GM15510 (cell line): Measurements from ENCODE around the gene PGM1.

Source experiments
- POLR2A ChIP-seq: IDR thresholded peaks from 3 replicates; pipeline ENCODE4 v1.6.1; 2011; ENCODE audit warnings: borderline replicate concordance; ENCODE audit not compliant: insufficient read length; ENCODE audit errors: extremely low read depth

The PGM1 gene

GRCh38 chr1:63690966-63691700 is 97.9 kb downstream of the PGM1 start:
- TF ChIP-seq POLR2A, result no peak

DNA sequence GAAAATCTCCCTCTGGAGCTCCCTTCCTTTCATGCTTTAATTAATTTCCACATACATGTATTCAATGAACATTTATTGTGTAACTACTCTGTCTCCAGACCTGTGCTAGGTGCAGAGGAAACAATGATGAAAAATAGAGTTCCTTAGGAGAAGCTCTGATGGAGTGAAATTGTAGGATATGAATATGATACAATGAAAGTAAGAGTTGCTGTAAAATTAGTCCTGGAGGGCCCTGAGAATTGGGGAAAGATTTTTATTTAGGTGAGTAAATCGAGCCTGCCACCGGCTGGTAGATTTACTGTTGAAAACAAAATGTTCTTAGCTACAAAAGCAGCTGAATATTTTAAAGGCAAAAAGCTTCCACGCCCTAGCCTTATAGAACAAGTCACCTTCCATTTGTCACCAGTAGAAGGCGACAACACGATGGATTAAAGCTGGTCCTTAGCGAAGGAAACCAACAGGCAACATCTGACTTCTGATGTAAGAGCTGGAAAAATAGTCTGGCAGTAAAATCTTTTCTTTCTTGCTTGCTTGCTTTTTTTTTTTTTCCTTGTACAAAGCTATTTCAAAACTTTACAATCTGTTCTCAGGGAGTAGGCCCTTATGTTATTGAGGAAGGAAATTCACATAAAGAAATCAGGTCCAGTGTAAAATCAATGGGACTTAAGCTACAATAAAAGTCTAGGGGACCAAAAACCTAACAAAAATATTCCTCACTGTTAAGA is 98.7 kb downstream of the PGM1 start:
- no peak for TF ChIP-seq POLR2A

DNA sequence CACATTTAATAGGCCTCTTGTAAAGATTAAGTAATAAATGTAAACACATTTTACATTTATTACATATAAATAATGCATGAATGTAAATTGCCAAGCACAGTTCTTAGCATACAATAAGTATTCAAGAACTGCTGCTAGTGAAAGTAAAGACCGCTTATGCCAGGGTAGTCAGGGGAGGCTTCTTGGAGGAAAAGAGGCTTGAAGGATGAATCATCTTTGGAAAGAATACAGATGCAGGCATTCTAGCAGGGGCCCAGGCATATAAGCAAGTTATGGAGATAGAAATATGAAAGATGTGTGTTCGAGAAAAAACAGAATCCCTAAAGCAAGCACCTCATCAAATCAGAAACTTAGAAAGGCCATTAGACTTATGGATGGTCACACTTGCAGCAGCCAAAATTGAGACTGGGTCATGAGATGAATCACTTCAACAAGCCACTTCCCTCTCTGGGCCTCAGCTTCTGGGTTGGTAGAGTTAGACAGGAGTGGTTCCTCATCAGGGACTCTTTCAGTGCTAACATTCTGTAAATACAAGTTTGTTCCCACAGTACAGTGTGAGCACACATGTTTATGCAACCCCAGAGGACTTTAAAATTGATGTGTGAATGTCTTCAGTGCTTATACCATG is 100.8 kb downstream of the PGM1 start:
- no peak for TF ChIP-seq POLR2A

DNA sequence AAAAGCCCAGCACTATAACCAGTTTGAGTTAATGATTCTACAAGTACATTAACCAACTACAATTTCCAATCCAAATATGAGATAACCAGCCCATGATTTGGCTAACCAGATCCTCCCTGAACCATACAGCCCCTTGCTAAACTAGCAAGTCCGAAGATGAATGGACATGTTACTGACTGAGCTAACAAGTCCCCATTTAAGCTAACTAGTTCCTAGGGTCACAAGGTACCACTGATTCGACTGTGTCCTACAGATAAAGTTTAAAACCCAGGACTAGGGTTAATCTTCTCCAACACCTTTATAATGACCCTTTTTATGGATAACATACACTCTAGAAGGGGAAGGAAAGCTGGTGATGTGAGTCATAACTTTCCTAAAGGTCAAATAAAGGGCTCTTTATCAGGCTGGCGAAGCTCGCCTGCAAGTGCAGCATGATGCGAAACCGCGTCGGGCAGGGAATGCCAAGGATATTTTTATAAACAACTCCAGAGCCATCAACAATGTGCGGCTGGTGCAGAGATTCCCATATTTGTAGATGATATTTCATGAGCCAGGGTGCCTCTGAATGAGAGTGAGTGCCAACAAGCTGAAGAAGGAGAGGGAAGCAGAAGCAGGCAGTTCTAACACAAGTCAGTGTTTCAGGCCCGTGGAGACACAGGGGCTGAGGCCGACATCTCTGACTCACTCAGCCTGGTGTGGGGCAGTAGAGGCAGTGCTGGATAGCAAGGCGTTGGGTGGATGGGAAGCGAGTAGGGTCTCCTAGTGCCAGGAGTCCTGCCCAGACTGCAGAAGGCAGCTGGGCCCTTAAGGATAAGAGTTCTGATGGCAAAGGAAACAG is 105.0 kb downstream of the PGM1 start:
- no peak for TF ChIP-seq POLR2A

- TF ChIP-seq POLR2A, result no peak
These were observed 108.0 kb downstream of the PGM1 start for GRCh38 chr1:63701187-63701586.

- no peak for TF ChIP-seq POLR2A
These were observed 110.5 kb downstream of the PGM1 start for GRCh38 chr1:63703701-63704107.

- no peak for TF ChIP-seq POLR2A
These were observed 111.2 kb downstream of the PGM1 start for GRCh38 chr1:63704443-63704842.

- no peak for TF ChIP-seq POLR2A
These were observed 111.9 kb downstream of the PGM1 start for GRCh38 chr1:63705078-63705477.

GRCh38 chr1:63709267-63709828 is 116.1 kb downstream of the PGM1 start:
- TF ChIP-seq POLR2A, result no peak
